ENCODE data around the gene AFAP1L1.

DNA sequence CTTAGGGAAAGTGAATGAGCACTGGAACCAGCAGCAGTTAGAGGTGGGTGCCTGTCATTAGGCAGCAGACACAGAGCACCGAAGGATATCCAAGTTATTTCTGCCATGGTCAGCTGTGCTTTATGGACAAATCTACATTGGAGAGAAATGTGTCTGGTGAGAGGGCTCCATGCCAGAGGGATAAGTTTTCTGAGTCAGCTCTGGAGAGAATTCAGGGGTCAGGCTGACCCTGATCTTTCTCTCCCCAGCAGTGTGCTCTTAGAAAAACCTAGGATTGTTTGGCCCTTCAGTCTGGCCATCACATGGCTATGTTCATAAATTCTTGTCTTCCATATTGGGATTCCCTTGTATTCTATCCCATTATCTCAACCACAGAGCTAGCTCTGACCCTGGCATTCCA lies 116.3 kb downstream of the AFAP1L1 start:
- TF ChIP-seq ESRRG (CRISPR knock-in tag; IDR thresholded peaks at IDR 0.05) (no peak), RARB (CRISPR knock-in tag; IDR thresholded peaks at IDR 0.05) (no peak), ZFP30 (CRISPR knock-in tag; IDR thresholded peaks at IDR 0.05) (no peak), OSR1 (CRISPR knock-in tag; IDR thresholded peaks at IDR 0.05) (no peak), TCF4 (CRISPR knock-in tag; IDR thresholded peaks at IDR 0.05; ENCODE audit: borderline replicate concordance) (no peak), ARNTL (CRISPR knock-in tag; IDR thresholded peaks at IDR 0.05; ENCODE audit: borderline replicate concordance, low read depth) (no peak), ZNF565 (CRISPR knock-in tag; conservative IDR thresholded peaks at IDR 0.05; ENCODE audit: low read depth) (no peak)
- TF ChIP-seq, protein P1, sequence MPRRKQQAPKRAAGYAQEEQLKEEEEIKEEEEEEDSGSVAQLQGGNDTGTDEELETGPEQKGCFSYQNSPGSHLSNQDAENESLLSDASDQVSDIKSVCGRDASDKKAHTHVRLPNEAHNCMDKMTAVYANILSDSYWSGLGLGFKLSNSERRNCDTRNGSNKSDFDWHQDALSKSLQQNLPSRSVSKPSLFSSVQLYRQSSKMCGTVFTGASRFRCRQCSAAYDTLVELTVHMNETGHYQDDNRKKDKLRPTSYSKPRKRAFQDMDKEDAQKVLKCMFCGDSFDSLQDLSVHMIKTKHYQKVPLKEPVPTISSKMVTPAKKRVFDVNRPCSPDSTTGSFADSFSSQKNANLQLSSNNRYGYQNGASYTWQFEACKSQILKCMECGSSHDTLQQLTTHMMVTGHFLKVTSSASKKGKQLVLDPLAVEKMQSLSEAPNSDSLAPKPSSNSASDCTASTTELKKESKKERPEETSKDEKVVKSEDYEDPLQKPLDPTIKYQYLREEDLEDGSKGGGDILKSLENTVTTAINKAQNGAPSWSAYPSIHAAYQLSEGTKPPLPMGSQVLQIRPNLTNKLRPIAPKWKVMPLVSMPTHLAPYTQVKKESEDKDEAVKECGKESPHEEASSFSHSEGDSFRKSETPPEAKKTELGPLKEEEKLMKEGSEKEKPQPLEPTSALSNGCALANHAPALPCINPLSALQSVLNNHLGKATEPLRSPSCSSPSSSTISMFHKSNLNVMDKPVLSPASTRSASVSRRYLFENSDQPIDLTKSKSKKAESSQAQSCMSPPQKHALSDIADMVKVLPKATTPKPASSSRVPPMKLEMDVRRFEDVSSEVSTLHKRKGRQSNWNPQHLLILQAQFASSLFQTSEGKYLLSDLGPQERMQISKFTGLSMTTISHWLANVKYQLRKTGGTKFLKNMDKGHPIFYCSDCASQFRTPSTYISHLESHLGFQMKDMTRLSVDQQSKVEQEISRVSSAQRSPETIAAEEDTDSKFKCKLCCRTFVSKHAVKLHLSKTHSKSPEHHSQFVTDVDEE (CRISPR knock-in tag; IDR thresholded peaks at IDR 0.05), result no peak
- TF ChIP-seq, protein P2, sequence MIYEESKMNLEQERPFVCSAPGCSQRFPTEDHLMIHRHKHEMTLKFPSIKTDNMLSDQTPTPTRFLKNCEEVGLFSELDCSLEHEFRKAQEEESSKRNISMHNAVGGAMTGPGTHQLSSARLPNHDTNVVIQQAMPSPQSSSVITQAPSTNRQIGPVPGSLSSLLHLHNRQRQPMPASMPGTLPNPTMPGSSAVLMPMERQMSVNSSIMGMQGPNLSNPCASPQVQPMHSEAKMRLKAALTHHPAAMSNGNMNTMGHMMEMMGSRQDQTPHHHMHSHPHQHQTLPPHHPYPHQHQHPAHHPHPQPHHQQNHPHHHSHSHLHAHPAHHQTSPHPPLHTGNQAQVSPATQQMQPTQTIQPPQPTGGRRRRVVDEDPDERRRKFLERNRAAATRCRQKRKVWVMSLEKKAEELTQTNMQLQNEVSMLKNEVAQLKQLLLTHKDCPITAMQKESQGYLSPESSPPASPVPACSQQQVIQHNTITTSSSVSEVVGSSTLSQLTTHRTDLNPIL (CRISPR knock-in tag; IDR thresholded peaks at IDR 0.05; ENCODE audit: low read depth), result no peak
- TF ChIP-seq, protein P3, sequence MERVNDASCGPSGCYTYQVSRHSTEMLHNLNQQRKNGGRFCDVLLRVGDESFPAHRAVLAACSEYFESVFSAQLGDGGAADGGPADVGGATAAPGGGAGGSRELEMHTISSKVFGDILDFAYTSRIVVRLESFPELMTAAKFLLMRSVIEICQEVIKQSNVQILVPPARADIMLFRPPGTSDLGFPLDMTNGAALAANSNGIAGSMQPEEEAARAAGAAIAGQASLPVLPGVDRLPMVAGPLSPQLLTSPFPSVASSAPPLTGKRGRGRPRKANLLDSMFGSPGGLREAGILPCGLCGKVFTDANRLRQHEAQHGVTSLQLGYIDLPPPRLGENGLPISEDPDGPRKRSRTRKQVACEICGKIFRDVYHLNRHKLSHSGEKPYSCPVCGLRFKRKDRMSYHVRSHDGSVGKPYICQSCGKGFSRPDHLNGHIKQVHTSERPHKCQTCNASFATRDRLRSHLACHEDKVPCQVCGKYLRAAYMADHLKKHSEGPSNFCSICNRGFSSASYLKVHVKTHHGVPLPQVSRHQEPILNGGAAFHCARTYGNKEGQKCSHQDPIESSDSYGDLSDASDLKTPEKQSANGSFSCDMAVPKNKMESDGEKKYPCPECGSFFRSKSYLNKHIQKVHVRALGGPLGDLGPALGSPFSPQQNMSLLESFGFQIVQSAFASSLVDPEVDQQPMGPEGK (CRISPR knock-in tag; IDR thresholded peaks at IDR 0.05; ENCODE audit: borderline replicate concordance), result no peak
- TF ChIP-seq, protein P4, sequence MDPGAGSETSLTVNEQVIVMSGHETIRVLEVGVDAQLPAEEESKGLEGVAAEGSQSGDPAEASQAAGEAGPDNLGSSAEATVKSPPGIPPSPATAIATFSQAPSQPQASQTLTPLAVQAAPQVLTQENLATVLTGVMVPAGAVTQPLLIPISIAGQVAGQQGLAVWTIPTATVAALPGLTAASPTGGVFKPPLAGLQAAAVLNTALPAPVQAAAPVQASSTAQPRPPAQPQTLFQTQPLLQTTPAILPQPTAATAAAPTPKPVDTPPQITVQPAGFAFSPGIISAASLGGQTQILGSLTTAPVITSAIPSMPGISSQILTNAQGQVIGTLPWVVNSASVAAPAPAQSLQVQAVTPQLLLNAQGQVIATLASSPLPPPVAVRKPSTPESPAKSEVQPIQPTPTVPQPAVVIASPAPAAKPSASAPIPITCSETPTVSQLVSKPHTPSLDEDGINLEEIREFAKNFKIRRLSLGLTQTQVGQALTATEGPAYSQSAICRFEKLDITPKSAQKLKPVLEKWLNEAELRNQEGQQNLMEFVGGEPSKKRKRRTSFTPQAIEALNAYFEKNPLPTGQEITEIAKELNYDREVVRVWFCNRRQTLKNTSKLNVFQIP (CRISPR knock-in tag; IDR thresholded peaks at IDR 0.05; ENCODE audit: borderline replicate concordance, low read depth), result no peak
